A549 (cell line): ENCODE data around the gene NCOA7. TPM values are rescaled to one million over a fixed set of nuclear protein-coding genes. Genes with fewer than 3 reads are reported as not detected.
A peak's percentile ranks its signal among the peaks of the same experiment; 100 is the strongest.

Source experiments
- ATAC-seq, 2 experiments: fragments of 200-7000 bp in 1 of 2; fragments of >200 bp in 1 of 2; cut with Nextera tagmentation in 1 of 2; cut with Tn5 transposase in 1 of 2; 3 replicates each; pipeline versions ENCODE4 v1.8.0 to v1.9.1; 2018 to 2020; ENCODE audit warnings: mild to moderate bottlenecking in 1 of 2, moderate library complexity in 1 of 2
- CTCF ChIA-PET: fragments of 300-600 bp; sonication (Branson Sonifier 250); formaldehyde crosslinking; extraction: SDS; loops from one replicate; lab custom pipeline; 2021; ENCODE audit warnings: antibody characterized with exemption, inconsistent platforms; lab: Yijun Ruan, JAX
- POLR2A ChIA-PET: fragments of 350-600 bp; formaldehyde crosslinking; extraction: SDS; loops from one replicate; lab custom pipeline; 2021; ENCODE audit warnings: antibody characterized with exemption, inconsistent platforms; lab: Yijun Ruan, JAX
- DNase-seq, 2 experiments: peaks; one replicate each; pipeline versions ENCODE4 v3.0.0 to v3.0.0-alpha.2; 2011 to 2016; ENCODE audit warnings: low read depth in 1 of 2, low spot score in 1 of 2
- FAIRE-seq: peaks from 2 replicates; lab custom pipeline; 2011; peaks lifted over from hg19 to GRCh38; lab: Jason Lieb, UNC
- H3K27ac ChIP-seq, 2 experiments: fragments of >200 bp; sonication (Bioruptor Twin); formaldehyde crosslinking; 3 replicates each; pipeline ENCODE4 v1.5.1; 2016 to 2017
- H3K4me1 ChIP-seq: fragments of >200 bp; sonication (Bioruptor Twin); formaldehyde crosslinking; 3 replicates; pipeline ENCODE4 v1.6.1; 2016
- H3K4me2 ChIP-seq: fragments of >200 bp; sonication (Bioruptor Twin); formaldehyde crosslinking; 3 replicates; pipeline ENCODE4 v1.6.1; 2016
- H3K4me3 ChIP-seq: fragments of >200 bp; sonication (Bioruptor Twin); formaldehyde crosslinking; 3 replicates; pipeline ENCODE4 v1.5.1; 2016
- H3K9me3 ChIP-seq: fragments of >200 bp; sonication (Bioruptor Twin); formaldehyde crosslinking; 3 replicates; pipeline ENCODE4 v1.6.1; 2016
- BCL3 ChIP-seq: fragments of >200 bp; sonication (Bioruptor Twin); formaldehyde crosslinking; IDR thresholded peaks from 3 replicates; pipeline ENCODE4 v1.6.1; 2016
- BHLHE40 ChIP-seq: IDR thresholded peaks from 2 replicates; pipeline ENCODE4 v1.6.1; 2012; ENCODE audit warnings: low read depth, low read length, inconsistent platforms
- CBX8 ChIP-seq: fragments of 200-600 bp; sonication (generic); IDR thresholded peaks from 2 replicates; pipeline ENCODE4 v1.6.1; 2016
- CEBPB ChIP-seq, 2 experiments: fragments of >200 bp in 1 of 2; sonication (Bioruptor Twin) in 1 of 2; formaldehyde crosslinking in 1 of 2; IDR thresholded peaks; 2 replicates each; pipeline ENCODE4 v1.6.1; 2012 to 2016
- CHD2 ChIP-seq: fragments of 150-350 bp; IDR thresholded peaks from 2 replicates; pipeline ENCODE4 v1.6.1; 2014; ENCODE audit warnings: low read length; ENCODE audit not compliant: partially characterized antibody
- CHD4 ChIP-seq: fragments of 200-600 bp; sonication (generic); IDR thresholded peaks from 2 replicates; pipeline ENCODE4 v1.6.1; 2016; ENCODE audit warnings: antibody characterized with exemption, mild to moderate bottlenecking, borderline replicate concordance
- EHF ChIP-seq: fragments of 250-450 bp; sonication (Bioruptor Pico); IDR thresholded peaks from 2 replicates; pipeline ENCODE4 v1.5.0; 2020; ENCODE audit warnings: mild to moderate bottlenecking
- ELK1 ChIP-seq: fragments of 150-350 bp; IDR thresholded peaks from 2 replicates; pipeline ENCODE4 v1.6.1; 2014; ENCODE audit warnings: low read depth, mild to moderate bottlenecking, low read length
- FOSB ChIP-seq: fragments of 250-450 bp; sonication (Bioruptor Pico); IDR thresholded peaks from 2 replicates; pipeline ENCODE4 v1.5.0; 2020; ENCODE audit warnings: mild to moderate bottlenecking, moderate library complexity
- FOSL2 ChIP-seq, 2 experiments: fragments of 450-650 bp in 1 of 2; fragments of >200 bp in 1 of 2; sonication (Bioruptor Twin) in 1 of 2; formaldehyde crosslinking; IDR thresholded peaks; 2 replicates each; pipeline versions ENCODE4 v1.5.0 to v1.6.1; 2016 to 2020; ENCODE audit warnings: mild to moderate bottlenecking in 1 of 2, moderate library complexity in 1 of 2
- FOXS1 ChIP-seq: fragments of 250-450 bp; sonication (Bioruptor Pico); IDR thresholded peaks from 2 replicates; pipeline ENCODE4 v1.5.0; 2020; ENCODE audit warnings: mild to moderate bottlenecking, moderate library complexity
- GATA3 ChIP-seq: IDR thresholded peaks from 2 replicates; pipeline ENCODE4 v1.6.1; 2012; ENCODE audit warnings: borderline replicate concordance
- HOXA7 ChIP-seq: fragments of 250-450 bp; sonication (Bioruptor Pico); IDR thresholded peaks from 2 replicates; pipeline ENCODE4 v1.5.0; 2020; ENCODE audit warnings: mild to moderate bottlenecking, moderate library complexity
- KDM1A ChIP-seq: fragments of 200-600 bp; sonication (generic); IDR thresholded peaks from 2 replicates; pipeline ENCODE4 v1.6.1; 2016; ENCODE audit warnings: low read depth, mild to moderate bottlenecking
- KDM5A ChIP-seq: fragments of 200-600 bp; sonication (generic); IDR thresholded peaks from 2 replicates; pipeline ENCODE4 v1.6.1; 2016; ENCODE audit warnings: antibody characterized with exemption, mild to moderate bottlenecking
- MAFK ChIP-seq: fragments of 450-650 bp; IDR thresholded peaks from 2 replicates; pipeline ENCODE4 v1.6.1; 2014; ENCODE audit not compliant: partially characterized antibody
- MAX ChIP-seq: IDR thresholded peaks from 2 replicates; pipeline ENCODE4 v1.6.1; 2012
- MYC ChIP-seq: IDR thresholded peaks from 2 replicates; pipeline ENCODE4 v1.6.1; 2012; ENCODE audit warnings: mild to moderate bottlenecking, inconsistent platforms, low read length, improper control_type of control experiment, borderline replicate concordance
- NPAS2 ChIP-seq: fragments of 250-450 bp; sonication (Bioruptor Pico); IDR thresholded peaks from 2 replicates; pipeline ENCODE4 v1.8.0; 2022; ENCODE audit warnings: mild to moderate bottlenecking, moderate library complexity, borderline replicate concordance
- PBX3 ChIP-seq: IDR thresholded peaks from 2 replicates; pipeline ENCODE4 v1.6.1; 2012
- PHF8 ChIP-seq: fragments of 200-600 bp; sonication (generic); IDR thresholded peaks from 2 replicates; pipeline ENCODE4 v1.6.1; 2016; ENCODE audit warnings: low read depth, mild to moderate bottlenecking, antibody characterized with exemption, moderate library complexity, borderline replicate concordance
- POLR2A ChIP-seq: IDR thresholded peaks from 2 replicates; pipeline ENCODE4 v1.6.1; 2012; ENCODE audit warnings: mild to moderate bottlenecking, low read length
- RAD21 ChIP-seq, 2 experiments: fragments of >200 bp in 1 of 2; sonication (Bioruptor Twin) in 1 of 2; formaldehyde crosslinking in 1 of 2; IDR thresholded peaks in 1 of 2; conservative IDR thresholded peaks in 1 of 2; 2 replicates in 1 of 2; 3 replicates in 1 of 2; pipeline ENCODE4 v1.6.1; 2012 to 2018; ENCODE audit warnings: inconsistent platforms in 1 of 2
- RARB ChIP-seq: fragments of 250-450 bp; sonication (Bioruptor Pico); IDR thresholded peaks from 2 replicates; pipeline ENCODE4 v1.8.0; 2021; ENCODE audit warnings: mild to moderate bottlenecking, moderate library complexity
- RCOR1 ChIP-seq: fragments of 150-350 bp; IDR thresholded peaks from 2 replicates; pipeline ENCODE4 v1.6.1; 2014; ENCODE audit warnings: antibody characterized with exemption, low read length, low read depth
- SMC3 ChIP-seq: fragments of >200 bp; sonication (Bioruptor Twin); formaldehyde crosslinking; IDR thresholded peaks from 3 replicates; pipeline ENCODE4 v1.6.1; 2018; ENCODE audit warnings: inconsistent platforms
- ZC3H11A ChIP-seq: fragments of 450-650 bp; IDR thresholded peaks from 2 replicates; pipeline ENCODE4 v1.6.1; 2014; ENCODE audit warnings: antibody characterized with exemption, mild to moderate bottlenecking
- WGBS: methylation state at CpG from one replicate; pipeline ENCODE4 v1.1.6; 2017; ENCODE audit errors: missing lambda C conversion rate; 5-methylcytosine and 5-hydroxymethylcytosine counted together
- polyA plus RNA-seq, 4 experiments: library from polyadenylated mRNA; depleted of rRNA in 3 of 4; stranded (reverse); fragments of >200 nt; fragmentation: RNase III in 1 of 4; extraction: RNeasy Plus Mini Kit Qiagen cat#74134 plus additional on column Dnase treatment in 1 of 4; gene quantifications; 2 replicates in 3 of 4; 3 replicates in 1 of 4; pipeline ENCODE4 v1.2.3, GENCODE V29; 2011 to 2017

NCOA7 gene
- polyA plus RNA-seq, 2 of the 4 experiments (the other 2 are of a cell fraction): 66.4 to 195 TPM

- ATAC-seq (peak in 1 of 2 experiments; percentile 60; a peak in 3 of 6 replicates), FAIRE-seq (no peak), DNase-seq (no peak)
- WGBS: 100% methylated on average over 2 of the region's 2 CpGs
- H3K4me1 ChIP-seq: peaks cover 22% of the 10 kb centered on the region
- ChIA-PET POLR2A (no interaction called here), CTCF (interaction anchor here (1.3 to 2.4 kb wide), 4 partner anchors 23 to 139 kb away, joined by 3 to 9 read pairs (median 6); partner anchors contain the start of gene HINT3)
- no peak overlapping the region for H3K4me3 ChIP-seq
- H3K27ac ChIP-seq: no peak overlapping the region
- no peak overlapping the region for H3K4me2 ChIP-seq
- H3K9me3 ChIP-seq: no peaks in the 10 kb centered on the region
- peak in 1 of 2 experiments; percentile 14; a peak in 1 of 4 replicates for TF ChIP-seq CEBPB (IDR thresholded peaks at IDR 0.05)
- no peak for TF ChIP-seq CBX8
These were observed 44.5 kb downstream of the NCOA7 start for GRCh38 chr6:125835221-125835744.

- no peak overlapping the region for H3K4me2 ChIP-seq
- 88% methylated on average over 2 of the region's 2 CpGs for WGBS
- DNase-seq (no peak), FAIRE-seq (no peak), ATAC-seq (no peak)
- no peak overlapping the region for H3K27ac ChIP-seq
- ChIA-PET POLR2A (no interaction called here), CTCF (interaction anchor here (1.3 kb wide), 1 partner anchor 117 kb away, joined by 3 read pairs; no protein-coding TSS in a partner anchor)
- peaks cover 22% of the 10 kb centered on the region for H3K4me1 ChIP-seq
- H3K9me3 ChIP-seq: no peaks in the 10 kb centered on the region
- TF ChIP-seq NPAS2 (no peak), ELK1 (no peak), PHF8 (no peak), BCL3 (no peak), SMC3 (no peak), EHF (no peak), PBX3 (no peak), GATA3 (no peak), HOXA7 (no peak), KDM5A (no peak)
- H3K4me3 ChIP-seq: no peak overlapping the region
These were observed 45.7 kb downstream of the NCOA7 start for GRCh38 chr6:125836466-125836865.

- 56% methylated on average over 7 of the region's 7 CpGs for WGBS
- Histone ChIP-seq H3K9me3 (no peaks in the 10 kb centered on the region), H3K4me2 (no peak overlapping the region), H3K4me3 (no peak overlapping the region), H3K27ac (no peak overlapping the region), H3K4me1 (peaks cover 27% of the 10 kb centered on the region)
- ChIA-PET CTCF (interaction anchor here (1.1 to 2.6 kb wide), 2 partner anchors 112 to 114 kb away, joined by 3 to 11 read pairs; no protein-coding TSS in a partner anchor), POLR2A (no interaction called here)
- no peak for FAIRE-seq
- no peak for TF ChIP-seq CHD4
- TF ChIP-seq POLR2A: no peak
- no peak for TF ChIP-seq CHD2
- TF ChIP-seq FOSL2 (IDR thresholded peaks at IDR 0.05): no peak
- TF ChIP-seq FOSL2 (CRISPR knock-in tag; IDR thresholded peaks at IDR 0.05): no peak
- DNase-seq: no peak
- peak in 1 of 2 experiments; percentile 53; a peak in 1 of 6 replicates for ATAC-seq
These were observed 48.7 kb downstream of the NCOA7 start for GRCh38 chr6:125839471-125839870.

- DNase-seq (no peak), FAIRE-seq (no peak), ATAC-seq (no peak)
- Histone ChIP-seq H3K9me3 (no peaks in the 10 kb centered on the region), H3K4me3 (no peak overlapping the region), H3K27ac (no peak overlapping the region), H3K4me1 (peaks cover 28% of the 10 kb centered on the region), H3K4me2 (no peak overlapping the region)
- CTCF ChIA-PET: interaction anchor here (1.4 to 2.6 kb wide), 2 partner anchors 114 to 116 kb away, joined by 3 to 11 read pairs; partner anchors contain the start of gene HINT3
- POLR2A ChIA-PET: no interaction called here
- WGBS: 78% methylated on average over 1 of the region's 1 CpG
- TF ChIP-seq SMC3 (no peak), MAFK (no peak), MYC (no peak), HOXA7 (no peak), RCOR1 (no peak), BCL3 (no peak), MAX (no peak), ZC3H11A (no peak), PHF8 (no peak), CEBPB (IDR thresholded peaks at IDR 0.05) (no peak), BHLHE40 (no peak), FOSB (CRISPR knock-in tag) (no peak), RAD21 (conservative IDR thresholded peaks at IDR 0.05 in 1 of 2, IDR thresholded peaks at IDR 0.05 in 1 of 2) (no peak), RARB (CRISPR knock-in tag) (no peak), CHD4 (no peak), KDM1A (no peak), FOXS1 (CRISPR knock-in tag) (no peak), EHF (no peak)
These were observed 49.1 kb downstream of the NCOA7 start for GRCh38 chr6:125839879-125840278.
